OCI-LY1 (cell line): ENCODE data around the gene FNDC4.
A peak's percentile ranks its signal among the peaks of the same experiment; 100 is the strongest.

Experiments used
- H2AFZ ChIP-seq: fragments of 200-600 bp; sonication (generic), shearing (Covaris generic); 2 replicates; pipeline ENCODE4 v1.6.0; 2014; ENCODE audit warnings: antibody characterized with exemption, mild to moderate bottlenecking, low read length
- H3F3A ChIP-seq: fragments of 200-600 bp; sonication (generic), shearing (Covaris generic); 2 replicates; pipeline ENCODE4 v1.6.0; 2014; ENCODE audit warnings: mild to moderate bottlenecking, antibody characterized with exemption, low read length, moderate library complexity; ENCODE audit not compliant: insufficient read depth
- H3K27ac ChIP-seq: fragments of 200-600 bp; sonication (generic); 2 replicates; pipeline ENCODE4 v1.5.1; 2014; ENCODE audit warnings: low read length, mixed run types, mild to moderate bottlenecking, low read depth; ENCODE audit not compliant: poor library complexity, severe bottlenecking
- H3K27me3 ChIP-seq: fragments of 200-600 bp; sonication (generic); 2 replicates; pipeline ENCODE4 v1.6.0; 2014; ENCODE audit warnings: antibody characterized with exemption, mild to moderate bottlenecking, low read length, moderate library complexity; ENCODE audit not compliant: insufficient read depth
- H3K36me3 ChIP-seq: fragments of 200-600 bp; sonication (generic); 2 replicates; pipeline ENCODE4 v1.6.1; 2014; ENCODE audit warnings: mild to moderate bottlenecking, antibody characterized with exemption, low read length, moderate library complexity, mixed read lengths; ENCODE audit not compliant: insufficient read depth
- H3K4me1 ChIP-seq: fragments of 200-600 bp; sonication (generic); 2 replicates; pipeline ENCODE4 v1.5.1; 2014; ENCODE audit warnings: mild to moderate bottlenecking, low read length, moderate library complexity; ENCODE audit not compliant: insufficient read depth, severe bottlenecking
- H3K4me2 ChIP-seq: fragments of 200-600 bp; sonication (generic), shearing (Covaris generic); 2 replicates; pipeline ENCODE4 v1.6.1; 2014; ENCODE audit warnings: low read length
- H3K4me3 ChIP-seq: fragments of 200-600 bp; sonication (generic); 2 replicates; pipeline ENCODE4 v1.5.1; 2014; ENCODE audit warnings: low read length, low read depth, mild to moderate bottlenecking, mixed read lengths; ENCODE audit not compliant: poor library complexity, severe bottlenecking
- H3K79me2 ChIP-seq: fragments of 200-600 bp; shearing (Covaris generic); 2 replicates; pipeline ENCODE4 v1.6.1; 2016; ENCODE audit warnings: mixed run types, low read length, mixed read lengths; ENCODE audit not compliant: insufficient read depth
- H3K9ac ChIP-seq: fragments of 200-600 bp; sonication (generic), shearing (Covaris generic); 2 replicates; pipeline ENCODE4 v1.6.1; 2014; ENCODE audit warnings: mild to moderate bottlenecking, low read length, mixed read lengths
- H3K9me2 ChIP-seq: fragments of 200-600 bp; sonication (generic), shearing (Covaris generic); 2 replicates; pipeline ENCODE4 v1.6.1; 2014; ENCODE audit warnings: low read depth, mild to moderate bottlenecking, low read length, mixed read lengths
- H3K9me3 ChIP-seq: fragments of 200-600 bp; shearing (Covaris generic); 2 replicates; pipeline ENCODE4 v1.6.1; 2014; ENCODE audit warnings: low read length, mixed read lengths
- H4K20me1 ChIP-seq: fragments of 200-600 bp; sonication (generic), shearing (Covaris generic); 2 replicates; pipeline ENCODE4 v1.6.0; 2016; ENCODE audit warnings: mild to moderate bottlenecking, low read length; ENCODE audit not compliant: insufficient read depth
- CTCF ChIP-seq: fragments of 200-600 bp; sonication (generic), shearing (Covaris generic); IDR thresholded peaks from 2 replicates; pipeline ENCODE4 v1.5.1; 2017; ENCODE audit warnings: mild to moderate bottlenecking, antibody characterized with exemption, low read length, moderate library complexity, mixed read lengths
- EZH2 ChIP-seq: fragments of 200-600 bp; sonication (generic), shearing (Covaris generic); IDR thresholded peaks from 2 replicates; pipeline ENCODE4 v1.8.0; 2017; ENCODE audit warnings: borderline replicate concordance, mixed run types, mild to moderate bottlenecking, antibody characterized with exemption, low read length, moderate library complexity, mixed read lengths

The FNDC4 gene

GRCh38 chr2:27442920-27443282 lies 52.1 kb downstream of the FNDC4 start:
- Histone ChIP-seq H3K27me3 (no peaks in the 10 kb centered on the region), H3K4me2 (peak overlapping the region; percentile 73), H3K9ac (peak overlapping the region; percentile 76), H3F3A (no peaks in the 10 kb centered on the region), H3K4me3 (peak overlapping the region; percentile 67), H4K20me1 (no peaks in the 10 kb centered on the region), H3K4me1 (peaks cover 17% of the 10 kb centered on the region), H3K9me2 (no peaks in the 10 kb centered on the region), H3K9me3 (no peaks in the 10 kb centered on the region), H3K27ac (peak overlapping the region; percentile 41), H3K79me2 (no peaks in the 10 kb centered on the region), H3K36me3 (peaks cover 51% of the 10 kb centered on the region; the same call in 1 of the 2 replicates), H2AFZ (no peak overlapping the region)
- TF ChIP-seq CTCF (no peak), EZH2 (no peak)

GRCh38 chr2:27441958-27442919 lies 52.8 kb downstream of the FNDC4 start, which contains the start of gene KRTCAP3:
KRTCAP3 (plus strand) TSS chr2:27442381; CDS start chr2:27442413, 32 bp downstream.
- peak within 1 kb of the TSS; percentile 76 for H3K9ac ChIP-seq
- peak within 1 kb of the TSS; percentile 73 for H3K4me2 ChIP-seq
- H4K20me1 ChIP-seq = no peaks in the 10 kb centered on the region
- no peaks in the 10 kb centered on the region for H3F3A ChIP-seq
- no peaks in the 10 kb centered on the region for H3K9me3 ChIP-seq
- peak within 1 kb of the TSS; percentile 41 for H3K27ac ChIP-seq
- H2AFZ ChIP-seq = no peak within 1 kb of the TSS
- no peak for TF ChIP-seq EZH2
- peak; percentile 29; the same call in 1 of the 2 replicates for TF ChIP-seq CTCF
- H3K79me2 ChIP-seq = no peaks in the 10 kb centered on the region
- peak within 1 kb of the TSS; percentile 67 for H3K4me3 ChIP-seq
- H3K36me3 ChIP-seq = peaks cover 49% of the 10 kb centered on the region; the same call in 1 of the 2 replicates
- peaks cover 17% of the 10 kb centered on the region for H3K4me1 ChIP-seq
- no peaks in the 10 kb centered on the region for H3K9me2 ChIP-seq
- H3K27me3 ChIP-seq = no peaks in the 10 kb centered on the region
